ENCODE measurements around the gene CIP2A.

DNA sequence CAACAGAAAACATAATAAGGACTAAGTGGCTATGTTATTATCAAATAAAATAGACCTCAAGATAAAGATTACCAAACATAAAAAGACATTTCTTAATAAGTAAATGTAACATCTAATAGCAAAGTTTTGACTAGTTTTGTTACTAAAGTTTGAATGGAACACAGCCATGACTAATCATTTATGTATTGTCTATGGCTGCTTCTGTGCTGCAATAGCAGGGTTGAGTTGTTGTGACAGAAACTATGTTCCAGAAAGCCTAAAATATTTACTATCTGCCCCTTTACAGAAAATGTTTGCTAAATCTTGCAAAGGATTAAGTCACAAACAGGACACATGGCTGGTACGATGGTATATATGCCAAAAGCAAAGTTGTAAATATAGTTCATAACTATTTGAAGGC, 40.9 kb downstream of the CIP2A start:
- TF ChIP-seq, protein P1, sequence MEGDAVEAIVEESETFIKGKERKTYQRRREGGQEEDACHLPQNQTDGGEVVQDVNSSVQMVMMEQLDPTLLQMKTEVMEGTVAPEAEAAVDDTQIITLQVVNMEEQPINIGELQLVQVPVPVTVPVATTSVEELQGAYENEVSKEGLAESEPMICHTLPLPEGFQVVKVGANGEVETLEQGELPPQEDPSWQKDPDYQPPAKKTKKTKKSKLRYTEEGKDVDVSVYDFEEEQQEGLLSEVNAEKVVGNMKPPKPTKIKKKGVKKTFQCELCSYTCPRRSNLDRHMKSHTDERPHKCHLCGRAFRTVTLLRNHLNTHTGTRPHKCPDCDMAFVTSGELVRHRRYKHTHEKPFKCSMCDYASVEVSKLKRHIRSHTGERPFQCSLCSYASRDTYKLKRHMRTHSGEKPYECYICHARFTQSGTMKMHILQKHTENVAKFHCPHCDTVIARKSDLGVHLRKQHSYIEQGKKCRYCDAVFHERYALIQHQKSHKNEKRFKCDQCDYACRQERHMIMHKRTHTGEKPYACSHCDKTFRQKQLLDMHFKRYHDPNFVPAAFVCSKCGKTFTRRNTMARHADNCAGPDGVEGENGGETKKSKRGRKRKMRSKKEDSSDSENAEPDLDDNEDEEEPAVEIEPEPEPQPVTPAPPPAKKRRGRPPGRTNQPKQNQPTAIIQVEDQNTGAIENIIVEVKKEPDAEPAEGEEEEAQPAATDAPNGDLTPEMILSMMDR (IDR thresholded peaks at IDR 0.05; ENCODE audit: low read depth, low read length, missing input control): no peak
- TF ChIP-seq, protein P2, sequence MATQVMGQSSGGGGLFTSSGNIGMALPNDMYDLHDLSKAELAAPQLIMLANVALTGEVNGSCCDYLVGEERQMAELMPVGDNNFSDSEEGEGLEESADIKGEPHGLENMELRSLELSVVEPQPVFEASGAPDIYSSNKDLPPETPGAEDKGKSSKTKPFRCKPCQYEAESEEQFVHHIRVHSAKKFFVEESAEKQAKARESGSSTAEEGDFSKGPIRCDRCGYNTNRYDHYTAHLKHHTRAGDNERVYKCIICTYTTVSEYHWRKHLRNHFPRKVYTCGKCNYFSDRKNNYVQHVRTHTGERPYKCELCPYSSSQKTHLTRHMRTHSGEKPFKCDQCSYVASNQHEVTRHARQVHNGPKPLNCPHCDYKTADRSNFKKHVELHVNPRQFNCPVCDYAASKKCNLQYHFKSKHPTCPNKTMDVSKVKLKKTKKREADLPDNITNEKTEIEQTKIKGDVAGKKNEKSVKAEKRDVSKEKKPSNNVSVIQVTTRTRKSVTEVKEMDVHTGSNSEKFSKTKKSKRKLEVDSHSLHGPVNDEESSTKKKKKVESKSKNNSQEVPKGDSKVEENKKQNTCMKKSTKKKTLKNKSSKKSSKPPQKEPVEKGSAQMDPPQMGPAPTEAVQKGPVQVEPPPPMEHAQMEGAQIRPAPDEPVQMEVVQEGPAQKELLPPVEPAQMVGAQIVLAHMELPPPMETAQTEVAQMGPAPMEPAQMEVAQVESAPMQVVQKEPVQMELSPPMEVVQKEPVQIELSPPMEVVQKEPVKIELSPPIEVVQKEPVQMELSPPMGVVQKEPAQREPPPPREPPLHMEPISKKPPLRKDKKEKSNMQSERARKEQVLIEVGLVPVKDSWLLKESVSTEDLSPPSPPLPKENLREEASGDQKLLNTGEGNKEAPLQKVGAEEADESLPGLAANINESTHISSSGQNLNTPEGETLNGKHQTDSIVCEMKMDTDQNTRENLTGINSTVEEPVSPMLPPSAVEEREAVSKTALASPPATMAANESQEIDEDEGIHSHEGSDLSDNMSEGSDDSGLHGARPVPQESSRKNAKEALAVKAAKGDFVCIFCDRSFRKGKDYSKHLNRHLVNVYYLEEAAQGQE (IDR thresholded peaks at IDR 0.05): no peak
- TF ChIP-seq YY1 (IDR thresholded peaks at IDR 0.05) (no peak), GABPA (IDR thresholded peaks at IDR 0.05 in 1 of 2, conservative IDR thresholded peaks at IDR 0.05 in 1 of 2) (no peak), JUND (IDR thresholded peaks at IDR 0.05) (no peak), RAD21 (IDR thresholded peaks at IDR 0.05) (no peak), FOXA1 (IDR thresholded peaks at IDR 0.05) (no peak)
- TF ChIP-seq, protein P3, sequence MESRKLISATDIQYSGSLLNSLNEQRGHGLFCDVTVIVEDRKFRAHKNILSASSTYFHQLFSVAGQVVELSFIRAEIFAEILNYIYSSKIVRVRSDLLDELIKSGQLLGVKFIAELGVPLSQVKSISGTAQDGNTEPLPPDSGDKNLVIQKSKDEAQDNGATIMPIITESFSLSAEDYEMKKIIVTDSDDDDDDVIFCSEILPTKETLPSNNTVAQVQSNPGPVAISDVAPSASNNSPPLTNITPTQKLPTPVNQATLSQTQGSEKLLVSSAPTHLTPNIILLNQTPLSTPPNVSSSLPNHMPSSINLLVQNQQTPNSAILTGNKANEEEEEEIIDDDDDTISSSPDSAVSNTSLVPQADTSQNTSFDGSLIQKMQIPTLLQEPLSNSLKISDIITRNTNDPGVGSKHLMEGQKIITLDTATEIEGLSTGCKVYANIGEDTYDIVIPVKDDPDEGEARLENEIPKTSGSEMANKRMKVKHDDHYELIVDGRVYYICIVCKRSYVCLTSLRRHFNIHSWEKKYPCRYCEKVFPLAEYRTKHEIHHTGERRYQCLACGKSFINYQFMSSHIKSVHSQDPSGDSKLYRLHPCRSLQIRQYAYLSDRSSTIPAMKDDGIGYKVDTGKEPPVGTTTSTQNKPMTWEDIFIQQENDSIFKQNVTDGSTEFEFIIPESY (IDR thresholded peaks at IDR 0.05): no peak
